Measurements from ENCODE around the gene TM7SF2.

- TF ChIP-seq, protein P1, sequence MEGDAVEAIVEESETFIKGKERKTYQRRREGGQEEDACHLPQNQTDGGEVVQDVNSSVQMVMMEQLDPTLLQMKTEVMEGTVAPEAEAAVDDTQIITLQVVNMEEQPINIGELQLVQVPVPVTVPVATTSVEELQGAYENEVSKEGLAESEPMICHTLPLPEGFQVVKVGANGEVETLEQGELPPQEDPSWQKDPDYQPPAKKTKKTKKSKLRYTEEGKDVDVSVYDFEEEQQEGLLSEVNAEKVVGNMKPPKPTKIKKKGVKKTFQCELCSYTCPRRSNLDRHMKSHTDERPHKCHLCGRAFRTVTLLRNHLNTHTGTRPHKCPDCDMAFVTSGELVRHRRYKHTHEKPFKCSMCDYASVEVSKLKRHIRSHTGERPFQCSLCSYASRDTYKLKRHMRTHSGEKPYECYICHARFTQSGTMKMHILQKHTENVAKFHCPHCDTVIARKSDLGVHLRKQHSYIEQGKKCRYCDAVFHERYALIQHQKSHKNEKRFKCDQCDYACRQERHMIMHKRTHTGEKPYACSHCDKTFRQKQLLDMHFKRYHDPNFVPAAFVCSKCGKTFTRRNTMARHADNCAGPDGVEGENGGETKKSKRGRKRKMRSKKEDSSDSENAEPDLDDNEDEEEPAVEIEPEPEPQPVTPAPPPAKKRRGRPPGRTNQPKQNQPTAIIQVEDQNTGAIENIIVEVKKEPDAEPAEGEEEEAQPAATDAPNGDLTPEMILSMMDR (IDR thresholded peaks at IDR 0.05), result no peak
- no peak for TF ChIP-seq POLR2A (IDR thresholded peaks at IDR 0.05)
These were observed 3.0 kb downstream of the TM7SF2 start for GRCh38 chr11:65114538-65115171.
